K562 (cell line): Measurements from ENCODE around the gene OR2V2. TPM values are rescaled to one million over a fixed set of nuclear protein-coding genes. Genes with fewer than 3 reads are reported as not detected.

Experiments used
- BCLAF1 ChIP-seq, 2 experiments: fragments of 450-650 bp in 1 of 2; IDR thresholded peaks; 2 replicates each; pipeline ENCODE4 v1.6.1; 2011 to 2017; ENCODE audit warnings: low read depth in 2 of 2, antibody characterized with exemption in 1 of 2, borderline replicate concordance in 1 of 2, low read length in 1 of 2, mild to moderate bottlenecking in 1 of 2, mixed read lengths in 1 of 2; ENCODE audit not compliant: control insufficient read depth in 1 of 2
- BRD4 ChIP-seq: fragments of 200-600 bp; sonication (generic); IDR thresholded peaks from 2 replicates; pipeline ENCODE4 v1.6.1; 2017; ENCODE audit warnings: inconsistent platforms
- ETV6 ChIP-seq, 3 experiments: fragments of 150-350 bp in 1 of 3; sonication (generic) in 1 of 3; formaldehyde crosslinking in 1 of 3; IDR thresholded peaks; 2 replicates each; pipeline versions ENCODE4 v1.6.1 to v1.8.0; 2014 to 2022; ENCODE audit warnings: borderline replicate concordance in 2 of 3, low read depth in 2 of 3, antibody characterized with exemption in 1 of 3, low read length in 1 of 3, mild to moderate bottlenecking in 1 of 3, missing genetic modification reagents in 1 of 3
- NCOR1 ChIP-seq: fragments of 450-650 bp; IDR thresholded peaks from 2 replicates; pipeline ENCODE4 v1.6.1; 2016; ENCODE audit warnings: mild to moderate bottlenecking, moderate library complexity
- NFATC3 ChIP-seq: fragments of 450-650 bp; IDR thresholded peaks from 2 replicates; pipeline ENCODE4 v1.6.1; 2017; ENCODE audit warnings: mild to moderate bottlenecking
- POLR2B ChIP-seq: fragments of 450-650 bp; IDR thresholded peaks from 2 replicates; pipeline ENCODE4 v1.6.1; 2018; ENCODE audit warnings: low read depth; ENCODE audit not compliant: partially characterized antibody
- PPARD ChIP-seq: fragments of 250-450 bp; sonication (Bioruptor Pico); IDR thresholded peaks from 2 replicates; pipeline ENCODE4 v1.8.0; 2022; ENCODE audit warnings: inconsistent platforms, mild to moderate bottlenecking, moderate library complexity
- ZFPM2 ChIP-seq: fragments of 250-450 bp; sonication (Bioruptor Pico); IDR thresholded peaks from 2 replicates; pipeline ENCODE4 v1.5.1; 2022; ENCODE audit warnings: mild to moderate bottlenecking
- ZMIZ1 ChIP-seq, 2 experiments: fragments of 150-350 bp in 1 of 2; IDR thresholded peaks; 2 replicates each; pipeline ENCODE4 v1.6.1; 2012 to 2016; ENCODE audit warnings: low read depth in 2 of 2, low read length in 2 of 2, mild to moderate bottlenecking in 1 of 2, moderate library complexity in 1 of 2
- ZNF143 ChIP-seq: sonication (generic); formaldehyde crosslinking; IDR thresholded peaks from 2 replicates; pipeline ENCODE4 v1.9.0; 2022; ENCODE audit warnings: mild to moderate bottlenecking, missing genetic modification reagents
- ZNF212 ChIP-seq: fragments of 450-650 bp; formaldehyde crosslinking; IDR thresholded peaks from 2 replicates; pipeline ENCODE4 v1.4.0; 2020; ENCODE audit warnings: mild to moderate bottlenecking
- ZNF592 ChIP-seq: fragments of 450-650 bp; IDR thresholded peaks from 2 replicates; pipeline ENCODE4 v1.6.1; 2017; ENCODE audit warnings: antibody characterized with exemption, mild to moderate bottlenecking
- ZNF717 ChIP-seq: fragments of 250-450 bp; sonication (Bioruptor Pico); IDR thresholded peaks from 2 replicates; pipeline ENCODE4 v1.5.0; 2021
- polyA plus RNA-seq, 8 experiments: library from polyadenylated mRNA; depleted of rRNA in 4 of 8; stranded (reverse) in 5 of 8; unstranded in 3 of 8; fragments of >200 nt; fragmentation: Nextera tagmentation in 2 of 8; fragmentation: Illumina TruSeq in 1 of 8; extraction: Ambion mirVana in 2 of 8; extraction: Trizol in 1 of 8; gene quantifications; 2 replicates each; pipeline versions ENCODE4 v1.2.1 to v1.2.3, GENCODE V29; 2011 to 2014; ENCODE audit warnings: inconsistent platforms in 1 of 8, missing spikeins in 1 of 8
- total RNA-seq, 7 experiments: library from RNA; depleted of rRNA in 6 of 7; stranded (reverse); fragments of >200 nt in 6 of 7; fragmentation: Illumina TruSeq in 2 of 7; extraction: Trizol in 2 of 7; gene quantifications; 2 replicates each; pipeline versions ENCODE4 v1.2.1 to v1.2.3, GENCODE V29; 2011 to 2021; ENCODE audit warnings: low replicate concordance in 1 of 7
- TF ChIP-seq, protein P1 (sequence below): IDR thresholded peaks from 2 replicates; pipeline ENCODE4 v1.6.1; 2014; ENCODE audit warnings: antibody characterized with exemption

OR2V2 gene
- total and polyA plus RNA-seq, 9 of the 15 experiments (the other 6 are each of a cell fraction or from before 2014, with no cell fraction given), result 0.01 TPM; not detected in 8

- TF ChIP-seq BCLAF1 (IDR thresholded peaks at IDR 0.05; ENCODE audit: borderline replicate concordance in 1 of 2, control insufficient read depth in 1 of 2, low read depth in 2 of 2, low read length in 1 of 2) (0 out of 4 replicates have a peak, but pooled peaks of 1 of the 2 experiments have one; percentile 44), ZFPM2 (CRISPR knock-in tag) (no peak), ZNF212 (CRISPR knock-in tag) (no peak), POLR2B (no peak), ZNF143 (CRISPR knock-in tag) (no peak), ZNF592 (peak; percentile 94), PPARD (no peak), ZMIZ1 (IDR thresholded peaks at IDR 0.05; ENCODE audit: low read depth in 2 of 2, low read length in 2 of 2) (no peak), BRD4 (peak; percentile 85; the same call in 1 of the 2 replicates), NFATC3 (no peak), ZNF717 (CRISPR knock-in tag) (no peak), NCOR1 (no peak), ETV6 (IDR thresholded peaks at IDR 0.05; ENCODE audit: borderline replicate concordance in 1 of 2, low read depth in 2 of 2, low read length in 1 of 2) (0 out of 4 replicates have a peak, but pooled peaks of 1 of the 2 experiments have one; percentile 62), ETV6 (CRISPR knock-in tag; IDR thresholded peaks at IDR 0.05; ENCODE audit: borderline replicate concordance) (no peak)
- TF ChIP-seq, protein P1, sequence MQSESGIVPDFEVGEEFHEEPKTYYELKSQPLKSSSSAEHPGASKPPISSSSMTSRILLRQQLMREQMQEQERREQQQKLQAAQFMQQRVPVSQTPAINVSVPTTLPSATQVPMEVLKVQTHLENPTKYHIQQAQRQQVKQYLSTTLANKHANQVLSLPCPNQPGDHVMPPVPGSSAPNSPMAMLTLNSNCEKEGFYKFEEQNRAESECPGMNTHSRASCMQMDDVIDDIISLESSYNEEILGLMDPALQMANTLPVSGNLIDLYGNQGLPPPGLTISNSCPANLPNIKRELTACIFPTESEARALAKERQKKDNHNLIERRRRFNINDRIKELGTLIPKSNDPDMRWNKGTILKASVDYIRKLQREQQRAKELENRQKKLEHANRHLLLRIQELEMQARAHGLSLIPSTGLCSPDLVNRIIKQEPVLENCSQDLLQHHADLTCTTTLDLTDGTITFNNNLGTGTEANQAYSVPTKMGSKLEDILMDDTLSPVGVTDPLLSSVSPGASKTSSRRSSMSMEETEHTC, result no peak
These were observed 60.0 kb downstream of the OR2V2 start (continued) for GRCh38 chr5:181207214-181207959.
